GM23248 (cell line): ENCODE results near the gene PC. TPM values are rescaled to one million over a fixed set of nuclear protein-coding genes. Genes with fewer than 3 reads are reported as not detected.

Experiments
- DNase-seq: peaks from one replicate; pipeline ENCODE4 v3.0.0-alpha.2; 2015
- H2AFZ ChIP-seq: fragments of 200-600 bp; sonication (generic); 2 replicates; pipeline ENCODE4 v1.6.1; 2016; ENCODE audit warnings: antibody characterized with exemption
- H3F3A ChIP-seq: fragments of 200-600 bp; sonication (generic); 2 replicates; pipeline ENCODE4 v1.6.1; 2016; ENCODE audit warnings: mild to moderate bottlenecking, antibody characterized with exemption, mixed run types; ENCODE audit not compliant: insufficient read depth
- H3K27ac ChIP-seq: fragments of 200-600 bp; sonication (generic); 2 replicates; pipeline ENCODE4 v1.5.1; 2016; ENCODE audit warnings: mild to moderate bottlenecking
- H3K27me3 ChIP-seq: fragments of 200-600 bp; sonication (generic); replicated peaks from 2 replicates; pipeline ENCODE4 v1.6.1; 2016; ENCODE audit warnings: mild to moderate bottlenecking; ENCODE audit not compliant: insufficient read depth
- H3K36me3 ChIP-seq: fragments of 200-600 bp; sonication (generic); 2 replicates; pipeline ENCODE4 v1.6.1; 2016; ENCODE audit warnings: low read depth, mild to moderate bottlenecking
- H3K4me1 ChIP-seq: fragments of 200-600 bp; sonication (generic); 2 replicates; pipeline ENCODE4 v1.6.1; 2016; ENCODE audit warnings: mild to moderate bottlenecking; ENCODE audit not compliant: insufficient read depth
- H3K4me2 ChIP-seq: fragments of 200-600 bp; sonication (generic); one replicate; pipeline ENCODE4 v1.6.1; 2016; ENCODE audit warnings: mild to moderate bottlenecking; ENCODE audit not compliant: unreplicated experiment
- H3K4me3 ChIP-seq: fragments of 200-600 bp; sonication (generic); 2 replicates; pipeline ENCODE4 v1.5.1; 2016; ENCODE audit warnings: mild to moderate bottlenecking
- H3K79me2 ChIP-seq: fragments of 200-600 bp; sonication (generic); 2 replicates; pipeline ENCODE4 v1.6.1; 2016; ENCODE audit warnings: mild to moderate bottlenecking; ENCODE audit not compliant: insufficient read depth
- H3K9ac ChIP-seq: fragments of 200-600 bp; sonication (generic); 2 replicates; pipeline ENCODE4 v1.6.1; 2016; ENCODE audit warnings: mild to moderate bottlenecking
- H3K9me2 ChIP-seq: fragments of 200-600 bp; sonication (generic); 2 replicates; pipeline ENCODE4 v1.6.1; 2016; ENCODE audit warnings: mixed run types, mild to moderate bottlenecking, moderate library complexity; ENCODE audit not compliant: insufficient read depth
- H3K9me3 ChIP-seq: fragments of 200-600 bp; sonication (generic); one replicate; pipeline ENCODE4 v1.6.1; 2017; ENCODE audit warnings: low read depth
- H4K20me1 ChIP-seq: fragments of 200-600 bp; sonication (generic); 2 replicates; pipeline ENCODE4 v1.6.0; 2016; ENCODE audit not compliant: insufficient read depth
- EZH2 ChIP-seq: fragments of 200-600 bp; sonication (generic); IDR thresholded peaks from 2 replicates; pipeline ENCODE4 v1.6.1; 2018; ENCODE audit warnings: antibody characterized with exemption, mild to moderate bottlenecking; ENCODE audit not compliant: insufficient read depth, poor library complexity, severe bottlenecking
- EZH2phosphoT487 ChIP-seq: fragments of 200-600 bp; sonication (generic); IDR thresholded peaks from 2 replicates; pipeline ENCODE4 v1.6.1; 2018; ENCODE audit warnings: antibody characterized with exemption, moderate library complexity, mild to moderate bottlenecking, low read depth; ENCODE audit not compliant: insufficient read depth
- whole genome bisulfite sequencing, 2 experiments: methylation state at CpG; one replicate each; pipeline ENCODE4 v1.1.6; 2015 to 2017; ENCODE audit warnings: low lambda C conversion rate in 2 of 2, low coverage in 1 of 2; ENCODE audit errors: missing lambda C conversion rate in 2 of 2; 5-methylcytosine and 5-hydroxymethylcytosine counted together
- in situ Hi-C: fragments of 300-500 bp; cut with MboI; formaldehyde crosslinking; loops from 2 replicates; pipeline ENCODE4 v1.15.0; 2020
- polyA plus RNA-seq: library from polyadenylated mRNA; unstranded; fragments of >200 nt; fragmentation: Nextera tagmentation; extraction: Ambion mirVana; gene quantifications from 2 replicates; pipeline ENCODE4 v1.2.1, GENCODE V29; 2016
- total RNA-seq: library from RNA; depleted of rRNA; stranded (reverse); fragments of >200 nt; shearing (Covaris generic); gene quantifications from 2 replicates; pipeline ENCODE4 v1.2.3, GENCODE V29; 2014

Gene PC
- total and polyA plus RNA-seq, 2 experiments from 2014 or later: 16.4 to 16.6 TPM

DNA sequence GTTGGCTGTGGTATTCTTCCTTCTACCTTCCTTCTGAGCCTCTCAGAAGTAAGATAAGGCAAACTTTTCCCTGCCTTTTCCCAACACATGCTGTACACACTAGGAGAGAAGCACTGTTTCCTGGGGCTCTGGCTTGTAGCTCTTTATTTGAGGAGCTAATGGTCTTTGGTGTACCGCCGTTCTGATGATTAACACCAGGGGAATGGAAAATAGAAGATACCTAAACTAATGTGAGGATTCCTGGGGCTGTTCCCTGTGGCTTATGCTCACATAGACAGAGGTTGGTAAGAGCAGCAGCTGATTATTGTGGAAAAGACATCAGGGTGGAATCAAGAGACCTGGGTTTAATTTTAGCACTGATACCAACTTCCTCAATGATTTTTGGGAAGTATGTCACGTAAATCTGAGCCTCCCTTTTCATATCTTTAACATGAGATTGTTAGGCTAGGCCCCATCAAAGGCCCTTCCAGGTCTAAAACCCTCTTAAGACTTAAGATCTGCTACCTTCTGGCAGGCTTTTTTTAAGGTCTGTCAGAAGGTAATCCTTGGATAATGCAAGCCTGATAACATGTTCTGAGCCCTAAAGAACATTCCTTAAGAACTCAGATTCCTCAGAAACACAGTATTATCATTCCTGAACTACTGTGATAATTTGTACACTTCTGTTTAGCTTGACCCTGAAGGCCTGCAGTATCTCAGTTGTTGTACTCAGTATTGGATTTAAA, 139.8 kb downstream of the PC start:
- no peaks in the 10 kb centered on the region for H3F3A ChIP-seq
- H4K20me1 ChIP-seq: no peaks in the 10 kb centered on the region
- no peak for DNase-seq
- no peaks in the 10 kb centered on the region for H3K79me2 ChIP-seq
- H3K4me3 ChIP-seq: no peak overlapping the region
- in situ Hi-C loops: no loop called here
- no peaks in the 10 kb centered on the region for H3K27me3 ChIP-seq
- no peaks in the 10 kb centered on the region for H3K36me3 ChIP-seq
- H3K4me1 ChIP-seq: no peaks in the 10 kb centered on the region
- H2AFZ ChIP-seq: no peak overlapping the region
- 94 to 99% methylated on average over 3 of the region's 3 CpGs for WGBS, 2 experiments
- H3K9me2 ChIP-seq: no peaks in the 10 kb centered on the region
- no peak for TF ChIP-seq EZH2phosphoT487
- H3K4me2 ChIP-seq: no peak overlapping the region
- H3K9ac ChIP-seq: no peak overlapping the region
- no peaks in the 10 kb centered on the region for H3K9me3 ChIP-seq
- H3K27ac ChIP-seq: no peak overlapping the region

DNA sequence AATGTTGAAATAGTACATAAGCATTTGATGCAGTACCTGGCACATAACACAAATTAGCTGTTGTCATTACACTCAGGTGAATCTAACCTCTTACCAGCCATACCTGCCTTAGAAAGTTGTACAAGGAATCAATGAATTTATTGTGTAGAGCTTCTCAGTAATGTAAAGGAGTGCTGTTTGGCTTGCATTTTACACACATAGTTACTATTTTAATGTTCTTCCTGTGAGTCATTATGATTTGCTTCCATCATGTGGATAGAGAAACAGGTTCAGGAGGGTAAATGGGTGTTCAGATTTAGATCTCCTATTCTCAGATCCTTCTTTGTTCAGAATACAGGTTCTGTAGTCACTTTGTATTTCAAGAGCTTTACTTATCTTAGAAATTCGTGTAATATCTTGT, 142.5 kb downstream of the PC start:
- peak; percentile 46 for DNase-seq
- in situ Hi-C loops: no loop called here
- TF ChIP-seq EZH2phosphoT487: no peak
- TF ChIP-seq EZH2: no peak
- Histone ChIP-seq H3K36me3 (no peaks in the 10 kb centered on the region), H3F3A (no peaks in the 10 kb centered on the region), H3K4me2 (no peak overlapping the region), H3K4me1 (no peaks in the 10 kb centered on the region), H3K9me3 (no peaks in the 10 kb centered on the region), H2AFZ (no peak overlapping the region), H3K9me2 (no peaks in the 10 kb centered on the region), H3K79me2 (no peaks in the 10 kb centered on the region), H4K20me1 (no peaks in the 10 kb centered on the region), H3K4me3 (no peak overlapping the region), H3K9ac (no peak overlapping the region), H3K27ac (no peak overlapping the region), H3K27me3 (no peaks in the 10 kb centered on the region)
- 54 to 58% methylated on average over 1 of the region's 1 CpG for WGBS, 2 experiments

DNA sequence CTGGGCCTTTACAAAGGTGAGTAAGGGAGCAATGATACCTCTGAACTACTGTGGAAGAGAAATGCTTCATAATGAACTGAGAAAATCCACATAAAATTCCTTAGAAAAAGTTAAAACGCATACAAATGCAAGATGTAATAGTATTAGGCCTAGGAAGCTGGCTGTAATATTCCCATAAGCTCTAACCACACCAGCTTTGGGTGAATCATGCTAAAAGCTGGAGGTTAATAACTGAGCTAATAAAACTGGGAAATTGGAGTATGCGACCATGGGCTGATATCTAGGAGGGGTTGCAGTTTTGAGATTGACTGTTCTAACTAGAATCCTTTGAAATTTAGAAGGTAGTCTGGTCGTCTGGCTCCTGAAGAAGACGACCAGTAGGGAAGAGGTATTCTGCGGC, 143.5 kb downstream of the PC start:
- in situ Hi-C loops: no loop called here

GRCh38 chr11:66810576-66811185, 147.5 kb downstream of the PC start:
- Histone ChIP-seq H3K79me2 (no peaks in the 10 kb centered on the region), H3K9me2 (no peaks in the 10 kb centered on the region), H4K20me1 (no peaks in the 10 kb centered on the region), H3K4me2 (no peak overlapping the region), H3K9ac (no peak overlapping the region), H3K4me1 (no peaks in the 10 kb centered on the region), H2AFZ (no peak overlapping the region), H3K9me3 (no peaks in the 10 kb centered on the region), H3K27ac (no peak overlapping the region), H3F3A (no peaks in the 10 kb centered on the region), H3K4me3 (no peak overlapping the region), H3K36me3 (no peaks in the 10 kb centered on the region), H3K27me3 (no peaks in the 10 kb centered on the region)
- WGBS, 2 experiments: 80 to 96% methylated on average over 1 of the region's 1 CpG
- no peak for DNase-seq
- in situ Hi-C loops: no loop called here
- TF ChIP-seq EZH2: no peak
- TF ChIP-seq EZH2phosphoT487: no peak

More for the DNA sequence above, 143.5 kb downstream of the PC start:
- Histone ChIP-seq H3K9me3 (no peaks in the 10 kb centered on the region), H3F3A (no peaks in the 10 kb centered on the region), H4K20me1 (no peaks in the 10 kb centered on the region), H3K9ac (no peak overlapping the region), H2AFZ (no peak overlapping the region), H3K36me3 (no peaks in the 10 kb centered on the region), H3K27me3 (no peaks in the 10 kb centered on the region), H3K79me2 (no peaks in the 10 kb centered on the region), H3K4me3 (no peak overlapping the region), H3K4me1 (no peaks in the 10 kb centered on the region), H3K4me2 (no peak overlapping the region), H3K27ac (no peak overlapping the region), H3K9me2 (no peaks in the 10 kb centered on the region)
- WGBS, 2 experiments: 88 to 92% methylated on average over 5 of the region's 5 CpGs
- no peak for DNase-seq
- no peak for TF ChIP-seq EZH2
- no peak for TF ChIP-seq EZH2phosphoT487
